Measurements from ENCODE around the gene SGPP2. TPM values are rescaled to one million over a fixed set of nuclear protein-coding genes. Genes with fewer than 3 reads are reported as not detected.
"Not testable (repeated sequence)": the region's sequence is repeated elsewhere in the genome, so short reads cannot be mapped to it uniquely, and the experiment has no call there.

The SGPP2 gene
- total RNA-seq, 2 experiments from 2014 or later = 2.8 to 3.0 TPM

- H3K27ac Mint-ChIP-seq = no peak overlapping the region
- ATAC-seq (no peak), DNase-seq (no peak)
- ChIA-PET CTCF (no interaction called here), POLR2A (no interaction called here)
- peaks cover 1% of the 10 kb centered on the region for H3K9me3 Mint-ChIP-seq
- TF ChIP-seq CTCF (IDR thresholded peaks at IDR 0.05) = no peak
- H3K27me3 Mint-ChIP-seq = no peaks in the 10 kb centered on the region
- intact Hi-C loops (cut with micrococcal nuclease) = no loop called here
- no peak overlapping the region for H3K4me3 Mint-ChIP-seq
- no peaks in the 10 kb centered on the region for H3K36me3 Mint-ChIP-seq (ENCODE audit: low read depth)
- no peaks in the 10 kb centered on the region for H3K4me1 Mint-ChIP-seq (ENCODE audit: low read depth)
Observed at GRCh38 chr2:222433332-222434173, 9.2 kb downstream of the SGPP2 start.

GRCh38 chr2:222434204-222434603 lies 9.9 kb downstream of the SGPP2 start:
- Mint-ChIP-seq H3K36me3 (ENCODE audit: low read depth) (no peaks in the 10 kb centered on the region), H3K9me3 (peaks cover 1% of the 10 kb centered on the region), H3K4me1 (ENCODE audit: low read depth) (no peaks in the 10 kb centered on the region), H3K27ac (no peak overlapping the region), H3K4me3 (no peak overlapping the region), H3K27me3 (no peaks in the 10 kb centered on the region)
- ChIA-PET POLR2A (no interaction called here), CTCF (no interaction called here)
- intact Hi-C loops (cut with micrococcal nuclease) = no loop called here
- no peak for DNase-seq
- no peak for TF ChIP-seq CTCF (IDR thresholded peaks at IDR 0.05)
- ATAC-seq = no peak

GRCh38 chr2:222435400-222436039 lies 11.2 kb downstream of the SGPP2 start:
- H3K36me3 Mint-ChIP-seq (ENCODE audit: low read depth); ATAC-seq; H3K9me3 Mint-ChIP-seq; H3K4me1 Mint-ChIP-seq (ENCODE audit: low read depth); CTCF ChIA-PET; intact Hi-C loops (cut with micrococcal nuclease); H3K27me3 Mint-ChIP-seq; DNase-seq; H3K4me3 Mint-ChIP-seq; H3K27ac Mint-ChIP-seq: not testable (repeated sequence)
- POLR2A ChIA-PET = interaction anchor here (0.6 kb wide), 1 partner anchor 33 kb away, joined by 3 read pairs; no protein-coding TSS in a partner anchor

- ChIA-PET CTCF (no interaction called here), POLR2A (no interaction called here)
- no peaks in the 10 kb centered on the region for H3K36me3 Mint-ChIP-seq (ENCODE audit: low read depth)
- H3K27me3 Mint-ChIP-seq = peaks cover 2% of the 10 kb centered on the region
- no peak overlapping the region for H3K4me3 Mint-ChIP-seq
- H3K4me1 Mint-ChIP-seq (ENCODE audit: low read depth) = no peaks in the 10 kb centered on the region
- H3K27ac Mint-ChIP-seq = no peak overlapping the region
- no peaks in the 10 kb centered on the region for H3K9me3 Mint-ChIP-seq
- no peak for TF ChIP-seq CTCF (IDR thresholded peaks at IDR 0.05)
- DNase-seq (no peak), ATAC-seq (no peak)
- intact Hi-C loops (cut with micrococcal nuclease) = no loop called here
Observed at GRCh38 chr2:222436040-222436413, 11.7 kb downstream of the SGPP2 start.

GRCh38 chr2:222439692-222440091 lies 15.3 kb downstream of the SGPP2 start:
- H3K27me3 Mint-ChIP-seq = peaks cover 2% of the 10 kb centered on the region
- no peak overlapping the region for H3K27ac Mint-ChIP-seq
- intact Hi-C loops (cut with micrococcal nuclease) = no loop called here
- H3K36me3 Mint-ChIP-seq (ENCODE audit: low read depth) = no peaks in the 10 kb centered on the region
- POLR2A ChIA-PET = no interaction called here
- H3K4me1 Mint-ChIP-seq (ENCODE audit: low read depth) = no peaks in the 10 kb centered on the region
- DNase-seq = no peak
- TF ChIP-seq CTCF (IDR thresholded peaks at IDR 0.05) = no peak
- CTCF ChIA-PET = no interaction called here
- no peaks in the 10 kb centered on the region for H3K9me3 Mint-ChIP-seq
- no peak overlapping the region for H3K4me3 Mint-ChIP-seq
- ATAC-seq = no peak
